GM10847 (cell line): ENCODE results near the gene STMN1.
A peak's percentile ranks its signal among the peaks of the same experiment; 100 is the strongest.

ENCODE experiments used
- POLR2A ChIP-seq: IDR thresholded peaks from 2 replicates; pipeline ENCODE4 v1.6.1; 2011; ENCODE audit not compliant: insufficient read length; ENCODE audit errors: extremely low read depth

The STMN1 gene

GRCh38 chr1:25881266-25881665, 25.0 kb downstream of the STMN1 start:
- no peak for TF ChIP-seq POLR2A

- no peak for TF ChIP-seq POLR2A
Observed at GRCh38 chr1:25880518-25880917, 25.7 kb downstream of the STMN1 start.

GRCh38 chr1:25879675-25880074, 26.5 kb downstream of the STMN1 start:
- TF ChIP-seq POLR2A: no peak

- no peak for TF ChIP-seq POLR2A
Observed at GRCh38 chr1:25878690-25879089, 27.5 kb downstream of the STMN1 start.

GRCh38 chr1:25877155-25877554, 29.1 kb downstream of the STMN1 start:
- no peak for TF ChIP-seq POLR2A

GRCh38 chr1:25876693-25877077, 29.5 kb downstream of the STMN1 start:
- no peak for TF ChIP-seq POLR2A

- no peak for TF ChIP-seq POLR2A
Observed at GRCh38 chr1:25875856-25876692, 30.1 kb downstream of the STMN1 start.

- TF ChIP-seq POLR2A: peak; percentile 25
Observed at GRCh38 chr1:25875154-25875855, 30.9 kb downstream of the STMN1 start, which contains the start of gene PAQR7. PAQR7 (minus strand) TSS chr1:25875708; CDS start chr1:25863839, 11,869 bp downstream.

- TF ChIP-seq POLR2A: no peak
Observed at GRCh38 chr1:25874635-25875153, 31.5 kb downstream of the STMN1 start.

- TF ChIP-seq POLR2A: no peak
Observed at GRCh38 chr1:25874209-25874608, 32.0 kb downstream of the STMN1 start.

- TF ChIP-seq POLR2A: no peak
Observed at GRCh38 chr1:25873120-25873519, 33.1 kb downstream of the STMN1 start.

- no peak for TF ChIP-seq POLR2A
Observed at GRCh38 chr1:25872713-25873112, 33.5 kb downstream of the STMN1 start.

GRCh38 chr1:25871704-25872494, 34.3 kb downstream of the STMN1 start:
- TF ChIP-seq POLR2A: no peak

- no peak for TF ChIP-seq POLR2A
Observed at GRCh38 chr1:25871086-25871703, 35.0 kb downstream of the STMN1 start.

GRCh38 chr1:25870614-25871013, 35.6 kb downstream of the STMN1 start:
- no peak for TF ChIP-seq POLR2A
